CD4-positive, alpha-beta T cell (primary cell): ENCODE results near the gene WBP1. TPM values are rescaled to one million over a fixed set of nuclear protein-coding genes. Genes with fewer than 3 reads are reported as not detected.

Experiments
- ATAC-seq: fragments of 200-7000 bp; cut with Tn5 transposase; one replicate; pipeline ENCODE4 v1.10.0; 2022; ENCODE audit warnings: mild to moderate bottlenecking; ENCODE audit not compliant: poor library complexity
- CTCF ChIA-PET: fragments of 350-600 bp; sonication (Branson Sonifier 250); formaldehyde crosslinking; loops from one replicate; lab custom pipeline; 2021; ENCODE audit warnings: antibody characterized with exemption, inconsistent platforms; lab: Charles Lee
- POLR2A ChIA-PET: fragments of 350-600 bp; sonication (Branson Sonifier 250); formaldehyde crosslinking; loops from one replicate; lab custom pipeline; 2021; ENCODE audit warnings: antibody characterized with exemption, inconsistent platforms; lab: Charles Lee
- DNase-seq, 14 experiments: peaks; one replicate each; pipeline ENCODE4 v3.0.0-alpha.2; 2013 to 2020; ENCODE audit warnings: mixed read lengths in 2 of 14
- H3K27ac ChIP-seq, 2 donors: one replicate each; pipeline versions ENCODE4 v1.5.1 to v1.7.0; 2013; ENCODE audit warnings: low read length in 2 of 2, low read depth in 1 of 2, mild to moderate bottlenecking in 1 of 2
- H3K27me3 ChIP-seq, 2 experiments: 1 replicate in 1 of 2; 2 replicates in 1 of 2; pipeline versions ENCODE4 v1.6.1 to v1.7.0; 2013; ENCODE audit warnings: low read length in 2 of 2, control low read depth in 1 of 2, mild to moderate bottlenecking in 1 of 2, moderate library complexity in 1 of 2; ENCODE audit not compliant: insufficient read depth in 2 of 2, control insufficient read depth in 1 of 2
- H3K36me3 ChIP-seq: one replicate; pipeline ENCODE4 v1.6.1; 2013; ENCODE audit warnings: low read length, control low read depth; ENCODE audit not compliant: insufficient read depth
- H3K4me1 ChIP-seq: one replicate; pipeline ENCODE4 v1.6.1; 2013; ENCODE audit warnings: low read length, control low read depth; ENCODE audit not compliant: insufficient read depth
- H3K4me3 ChIP-seq: one replicate; pipeline ENCODE4 v1.5.1; 2013; ENCODE audit warnings: mild to moderate bottlenecking, low read length, moderate library complexity
- H3K9me3 ChIP-seq, 2 experiments: 1 replicate in 1 of 2; 2 replicates in 1 of 2; pipeline versions ENCODE4 v1.6.1 to v1.7.0; 2013; ENCODE audit warnings: low read length in 2 of 2, mild to moderate bottlenecking in 2 of 2, control low read depth in 1 of 2, moderate library complexity in 1 of 2; ENCODE audit not compliant: control insufficient read depth in 1 of 2, insufficient read depth in 1 of 2
- H3K27ac Mint-ChIP-seq: one replicate; pipeline ENCODE4 v1.8.0; 2020; ENCODE audit warnings: mixed read lengths
- H3K27me3 Mint-ChIP-seq: one replicate; pipeline ENCODE4 v1.8.0; 2021; ENCODE audit warnings: mixed read lengths
- H3K36me3 Mint-ChIP-seq: one replicate; pipeline ENCODE4 v1.8.0; 2021; ENCODE audit warnings: low read depth, mixed read lengths
- H3K4me1 Mint-ChIP-seq: one replicate; pipeline ENCODE4 v1.8.0; 2021; ENCODE audit warnings: low read depth, mixed read lengths
- H3K4me3 Mint-ChIP-seq: one replicate; pipeline ENCODE4 v1.8.0; 2020; ENCODE audit warnings: mild to moderate bottlenecking, mixed read lengths
- H3K9me3 Mint-ChIP-seq: one replicate; pipeline ENCODE4 v1.8.0; 2020; ENCODE audit warnings: mixed read lengths
- CTCF ChIP-seq: fragments of 200-600 bp; IDR thresholded peaks from one replicate; pipeline ENCODE4 v1.8.0; 2022; ENCODE audit warnings: antibody characterized with exemption, mild to moderate bottlenecking
- intact Hi-C, 2 experiments: fragments of 100-400 bp; cut with DNase I in 1 of 2; cut with micrococcal nuclease in 1 of 2; formaldehyde crosslinking; loops; one replicate each; pipeline versions ENCODE4 v1.15.1 to v1.9.0; 2023 to 2025; cut with DNase I, micrococcal nuclease
- total RNA-seq, 174 experiments: library from RNA in 2 of 174; stranded (reverse) in 2 of 174; gene quantifications; one replicate each; pipeline ENCODE4 v1.2.3 and lab custom pipeline; 2021 to 2026

The WBP1 gene
- total RNA-seq, 2 experiments from 2014 or later = 79.1 to 80.5 TPM

- Histone ChIP-seq H3K9me3 (peaks cover 0 to 24% of the 10 kb centered on the region in 2 experiments), H3K36me3 (peaks cover 18% of the 10 kb centered on the region), H3K27me3 (peaks cover 57 to 60% of the 10 kb centered on the region in 2 experiments), H3K27ac (no peak overlapping the region), H3K4me3 (peak overlapping the region; percentile 53), H3K4me1 (peaks cover 65% of the 10 kb centered on the region)
- CTCF ChIA-PET = interaction anchor here (1.1 to 2.1 kb wide), 3 partner anchors 21 to 325 kb away, joined by 3 to 7 read pairs (median 3); partner anchors contain the start of genes CCDC142, MOB1A and TTC31
- Mint-ChIP-seq H3K9me3 (no peaks in the 10 kb centered on the region), H3K4me1 (peaks cover 85% of the 10 kb centered on the region), H3K4me3 (peak overlapping the region; percentile 75), H3K27ac (no peak overlapping the region), H3K27me3 (peaks cover 82% of the 10 kb centered on the region), H3K36me3 (peaks cover 37% of the 10 kb centered on the region)
- ATAC-seq (no peak), DNase-seq (no peak)
- intact Hi-C loops = no loop called here
- TF ChIP-seq CTCF = no peak
- POLR2A ChIA-PET = interaction anchor here (0.6 to 1.6 kb wide), 8 partner anchors 9 to 306 kb away, joined by 3 to 6 read pairs (median 3); partner anchors contain the start of genes AUP1, C2orf81, CCDC142 and HTRA2
These were observed 45.6 kb downstream of the WBP1 start for GRCh38 chr2:74503506-74504475.

GRCh38 chr2:74504591-74504990 is 46.4 kb downstream of the WBP1 start:
- peaks cover 18% of the 10 kb centered on the region for H3K36me3 ChIP-seq
- DNase-seq = no peak
- POLR2A ChIA-PET = interaction anchor here (0.9 to 1.6 kb wide), 3 partner anchors 9 to 32 kb away, joined by 3 to 5 read pairs (median 3); partner anchors contain the start of gene MRPL53
- H3K27me3 ChIP-seq = peaks cover 49 to 52% of the 10 kb centered on the region in 2 experiments
- Mint-ChIP-seq H3K4me1 (peaks cover 81% of the 10 kb centered on the region), H3K9me3 (no peaks in the 10 kb centered on the region), H3K27me3 (peaks cover 78% of the 10 kb centered on the region), H3K27ac (peak overlapping the region; percentile 18), H3K36me3 (peaks cover 37% of the 10 kb centered on the region), H3K4me3 (peak overlapping the region; percentile 75)
- intact Hi-C loops = no loop called here
- no peak for TF ChIP-seq CTCF
- H3K9me3 ChIP-seq = peaks cover 0 to 17% of the 10 kb centered on the region in 2 experiments
- CTCF ChIA-PET = interaction anchor here (0.6 to 2.1 kb wide), 3 partner anchors 17 to 27 kb away, joined by 3 to 7 read pairs (median 4); partner anchors contain the start of genes CCDC142 and TTC31
- no peak overlapping the region for H3K4me3 ChIP-seq
- peaks cover 57% of the 10 kb centered on the region for H3K4me1 ChIP-seq
- H3K27ac ChIP-seq = no peak overlapping the region
- no peak for ATAC-seq

- intact Hi-C loops = no loop called here
- no peak overlapping the region for H3K4me3 ChIP-seq
- peaks cover 37% of the 10 kb centered on the region for H3K36me3 Mint-ChIP-seq
- peaks cover 52% of the 10 kb centered on the region for H3K4me1 ChIP-seq
- no peak for DNase-seq
- peaks cover 73% of the 10 kb centered on the region for H3K4me1 Mint-ChIP-seq
- no peaks in the 10 kb centered on the region for H3K9me3 Mint-ChIP-seq
- H3K4me3 Mint-ChIP-seq = peak overlapping the region; percentile 75
- no peak overlapping the region for H3K27ac Mint-ChIP-seq
- H3K9me3 ChIP-seq = peaks cover 0 to 17% of the 10 kb centered on the region in 2 experiments
- no peak overlapping the region for H3K27ac ChIP-seq
- peaks cover 42 to 46% of the 10 kb centered on the region in 2 experiments for H3K27me3 ChIP-seq
- ATAC-seq = no peak
- peaks cover 76% of the 10 kb centered on the region for H3K27me3 Mint-ChIP-seq
- H3K36me3 ChIP-seq = peaks cover 18% of the 10 kb centered on the region
- ChIA-PET POLR2A (interaction anchor here (0.8 kb wide), 1 partner anchor 24 kb away, joined by 3 read pairs; the partner anchor contains the start of genes AUP1 and HTRA2), CTCF (interaction anchor here (0.6 to 1.6 kb wide), 3 partner anchors 16 to 26 kb away, joined by 3 to 8 read pairs (median 4); partner anchors contain the start of genes CCDC142 and TTC31)
- TF ChIP-seq CTCF = no peak
These were observed 47.4 kb downstream of the WBP1 start for GRCh38 chr2:74505448-74506246.
